AG09309 (cell line): ENCODE results near the gene ANKRD50.

Experiments used
- DNase-seq: peaks from one replicate; pipeline ENCODE4 v3.0.0-alpha.2; 2010; ENCODE audit warnings: low read depth
- H3K4me3 ChIP-seq: 2 replicates; pipeline ENCODE4 v1.5.1; 2011; ENCODE audit warnings: mild to moderate bottlenecking, low read depth, low read length, moderate library complexity; ENCODE audit not compliant: control insufficient read depth
- CTCF ChIP-seq: IDR thresholded peaks from 2 replicates; pipeline ENCODE4 v1.5.1; 2011; ENCODE audit warnings: mild to moderate bottlenecking, low read depth, low read length, inconsistent platforms; ENCODE audit not compliant: insufficient read depth, control insufficient read depth; ENCODE audit errors: missing control alignments

ANKRD50 gene

GRCh38 chr4:124641715-124642381, 70.7 kb downstream of the ANKRD50 start:
- H3K4me3 ChIP-seq: no peak overlapping the region
- peak; percentile 47 for DNase-seq
- no peak for TF ChIP-seq CTCF

GRCh38 chr4:124640022-124640730, 72.4 kb downstream of the ANKRD50 start:
- no peak overlapping the region for H3K4me3 ChIP-seq
- DNase-seq: peak; percentile 20
- TF ChIP-seq CTCF: no peak

GRCh38 chr4:124637321-124637720, 75.2 kb downstream of the ANKRD50 start:
- no peak for DNase-seq
- no peak for TF ChIP-seq CTCF
- no peak overlapping the region for H3K4me3 ChIP-seq

- no peak for TF ChIP-seq CTCF
- H3K4me3 ChIP-seq: no peak overlapping the region
- DNase-seq: no peak
Measured at GRCh38 chr4:124636788-124637187, 75.7 kb downstream of the ANKRD50 start.

- no peak overlapping the region for H3K4me3 ChIP-seq
- no peak for TF ChIP-seq CTCF
- DNase-seq: no peak
Measured at GRCh38 chr4:124635331-124635730, 77.2 kb downstream of the ANKRD50 start.

GRCh38 chr4:124633285-124633941, 79.1 kb downstream of the ANKRD50 start:
- no peak for TF ChIP-seq CTCF
- no peak overlapping the region for H3K4me3 ChIP-seq
- no peak for DNase-seq
